Muscle of leg (tissue), 11 donors: ENCODE measurements around the gene C2CD2L. TPM values are rescaled to one million over a fixed set of nuclear protein-coding genes. Genes with fewer than 3 reads are reported as not detected.
"Not testable (repeated sequence)": the region's sequence is repeated elsewhere in the genome, so short reads cannot be mapped to it uniquely, and the experiment has no call there.

ENCODE experiments used
- DNase-seq: peaks from one replicate; pipeline ENCODE4 v3.0.0; 2013
- H3K27ac ChIP-seq: one replicate; pipeline ENCODE4 v1.5.1; 2013; ENCODE audit warnings: mild to moderate bottlenecking, low read length, control low read depth
- H3K27me3 ChIP-seq: one replicate; pipeline ENCODE4 v1.6.1; 2013; ENCODE audit warnings: low read length; ENCODE audit not compliant: control insufficient read depth, insufficient read depth
- H3K36me3 ChIP-seq: one replicate; pipeline ENCODE4 v1.6.1; 2013; ENCODE audit warnings: low read length; ENCODE audit not compliant: control insufficient read depth, insufficient read depth
- H3K4me1 ChIP-seq: one replicate; pipeline ENCODE4 v1.6.1; 2013; ENCODE audit warnings: low read length; ENCODE audit not compliant: control insufficient read depth, insufficient read depth
- H3K4me3 ChIP-seq: one replicate; pipeline ENCODE4 v1.5.1; 2013; ENCODE audit warnings: low read length, control low read depth
- H3K9me3 ChIP-seq: replicated peaks from 2 replicates; pipeline ENCODE4 v1.6.1; 2013; ENCODE audit warnings: low read depth, low read length; ENCODE audit not compliant: control insufficient read depth
- WGBS: methylation state at CpG from one replicate; pipeline ENCODE4 v1.1.5; 2013; ENCODE audit warnings: missing lambda C conversion rate; ENCODE audit not compliant: insufficient coverage; 5-methylcytosine and 5-hydroxymethylcytosine counted together
- polyA plus RNA-seq, 8 donors: library from polyadenylated mRNA; unstranded; fragments of 120-200 nt; gene quantifications; one replicate each; pipeline versions ENCODE4 v1.2.1 to v1.2.3, GENCODE V29; 2013; ENCODE audit warnings: inconsistent platforms in 1 of 8, low replicate concordance in 1 of 8; ENCODE audit not compliant: insufficient read length in 8 of 8, insufficient read depth in 1 of 8
- total RNA-seq: library from RNA; stranded (reverse); fragments of 120-200 nt; gene quantifications from one replicate; pipeline ENCODE4 v1.2.4, GENCODE V29; 2013

Gene C2CD2L
- total and polyA plus RNA-seq, 9 donors = 4.3 to 9.4 (median 7.5) TPM

- H3K4me3 ChIP-seq = peak overlapping the region; percentile 81
- DNase-seq = peak; percentile 52
- no peaks in the 10 kb centered on the region for H3K27me3 ChIP-seq
- 1% methylated on average over 74 of the region's 81 CpGs for WGBS
- peaks cover 52% of the 10 kb centered on the region for H3K36me3 ChIP-seq
- H3K4me1 ChIP-seq = peaks cover 27% of the 10 kb centered on the region
- no peaks in the 10 kb centered on the region for H3K9me3 ChIP-seq
- peak overlapping the region; percentile 93 for H3K27ac ChIP-seq
These were observed 13.0 kb upstream of the C2CD2L start for GRCh38 chr11:119093942-119094815.

- peak; percentile 84 for DNase-seq
- H3K27me3 ChIP-seq = no peaks in the 10 kb centered on the region
- 0% methylated on average over 15 of the region's 19 CpGs for WGBS
- H3K27ac ChIP-seq = peak overlapping the region; percentile 93
- H3K9me3 ChIP-seq = no peaks in the 10 kb centered on the region
- H3K36me3 ChIP-seq = peaks cover 47% of the 10 kb centered on the region
- H3K4me1 ChIP-seq = peaks cover 27% of the 10 kb centered on the region
- H3K4me3 ChIP-seq = peak overlapping the region; percentile 81
These were observed 12.4 kb upstream of the C2CD2L start for GRCh38 chr11:119094816-119095065.

- Histone ChIP-seq H3K27ac (peak overlapping the region; percentile 93), H3K4me1 (peaks cover 30% of the 10 kb centered on the region), H3K27me3 (no peaks in the 10 kb centered on the region), H3K36me3 (peaks cover 44% of the 10 kb centered on the region), H3K4me3 (peak overlapping the region; percentile 81), H3K9me3 (no peaks in the 10 kb centered on the region)
- DNase-seq = peak; percentile 100
- under 1% methylated on average over 71 of the region's 79 CpGs for WGBS
These were observed 11.9 kb upstream of the C2CD2L start for GRCh38 chr11:119095066-119095880.

GRCh38 chr11:119099711-119100110, 7.4 kb upstream of the C2CD2L start:
- H3K36me3 ChIP-seq = peaks cover 25% of the 10 kb centered on the region
- peaks cover 28% of the 10 kb centered on the region for H3K4me1 ChIP-seq
- no peak overlapping the region for H3K27ac ChIP-seq
- H3K9me3 ChIP-seq = no peaks in the 10 kb centered on the region
- H3K4me3 ChIP-seq = no peak overlapping the region
- 100% methylated on average over 2 of the region's 6 CpGs for WGBS
- H3K27me3 ChIP-seq = no peaks in the 10 kb centered on the region
- DNase-seq = no peak

- Histone ChIP-seq H3K27me3 (no peaks in the 10 kb centered on the region), H3K4me1 (peaks cover 28% of the 10 kb centered on the region), H3K36me3 (peaks cover 25% of the 10 kb centered on the region), H3K9me3 (no peaks in the 10 kb centered on the region), H3K4me3 (peak overlapping the region; percentile 93), H3K27ac (no peak overlapping the region)
- WGBS = 50% methylated on average over 11 of the region's 11 CpGs
- DNase-seq = no peak
These were observed 6.7 kb upstream of the C2CD2L start for GRCh38 chr11:119100246-119100970.

- Histone ChIP-seq H3K27me3 (no peaks in the 10 kb centered on the region), H3K4me3 (peak overlapping the region; percentile 93), H3K27ac (peak overlapping the region; percentile 99), H3K9me3 (no peaks in the 10 kb centered on the region), H3K36me3 (peaks cover 25% of the 10 kb centered on the region), H3K4me1 (peaks cover 26% of the 10 kb centered on the region)
- under 1% methylated on average over 24 of the region's 29 CpGs for WGBS
- peak; percentile 37 for DNase-seq
These were observed 6.0 kb upstream of the C2CD2L start for GRCh38 chr11:119100994-119101758.

- Histone ChIP-seq H3K9me3 (no peaks in the 10 kb centered on the region), H3K36me3 (peaks cover 18% of the 10 kb centered on the region), H3K4me3 (peak within 1 kb of the TSS; percentile 93), H3K27ac (peak within 1 kb of the TSS; percentile 99), H3K4me1 (peaks cover 34% of the 10 kb centered on the region), H3K27me3 (no peaks in the 10 kb centered on the region)
- WGBS = 3% methylated on average over 19 of the region's 32 CpGs
- peak; percentile 99 for DNase-seq
These were observed 5.3 kb upstream of the C2CD2L start, which contains the start of gene DPAGT1 for GRCh38 chr11:119101759-119102423. Gene DPAGT1, minus strand, starts transcription at chr11:119101853. Its CDS starts 198 bp downstream, at chr11:119101655.

- Histone ChIP-seq H3K4me3 (peak overlapping the region; percentile 11), H3K27ac (peak overlapping the region; percentile 99), H3K4me1 (peaks cover 39% of the 10 kb centered on the region)
- WGBS = 88% methylated on average over 12 of the region's 18 CpGs
- not testable (repeated sequence) for H3K36me3 ChIP-seq, DNase-seq, H3K27me3 ChIP-seq, H3K9me3 ChIP-seq
These were observed 3.9 kb upstream of the C2CD2L start for GRCh38 chr11:119103161-119103664.

- H3K4me3 ChIP-seq = no peak overlapping the region
- no peaks in the 10 kb centered on the region for H3K27me3 ChIP-seq
- H3K36me3 ChIP-seq = peaks cover 2% of the 10 kb centered on the region
- WGBS = 72% methylated on average over 2 of the region's 4 CpGs
- H3K4me1 ChIP-seq = peaks cover 43% of the 10 kb centered on the region
- H3K27ac ChIP-seq = peak overlapping the region; percentile 99
- H3K9me3 ChIP-seq = no peaks in the 10 kb centered on the region
- no peak for DNase-seq
These were observed 3.4 kb upstream of the C2CD2L start for GRCh38 chr11:119103793-119104192.
